Spleen (tissue), 11 donors: ENCODE results near the gene CHRNA4. TPM values are rescaled to one million over a fixed set of nuclear protein-coding genes. Genes with fewer than 3 reads are reported as not detected.

ENCODE experiments used
- DNase-seq: peaks from one replicate; pipeline ENCODE4 v3.0.0-alpha.2; 2020
- H3K27ac ChIP-seq, 8 donors: fragments of 200-600 bp; sonication (generic) in 7 of 8; 1 replicate in 4 of 8; 2 replicates in 4 of 8; pipeline versions ENCODE4 v1.5.0 to v1.8.0; 2016 to 2021; ENCODE audit warnings: inconsistent platforms in 4 of 8, mild to moderate bottlenecking in 4 of 8, moderate library complexity in 1 of 8
- H3K27me3 ChIP-seq, 7 donors: fragments of 200-600 bp; sonication (generic) in 6 of 7; replicated peaks in 1 of 7; 1 replicate in 4 of 7; 2 replicates in 3 of 7; pipeline versions ENCODE4 v1.5.0 to v1.8.0; 2016 to 2021; ENCODE audit warnings: inconsistent platforms in 3 of 7, mild to moderate bottlenecking in 1 of 7
- H3K36me3 ChIP-seq, 6 donors: fragments of 200-600 bp; sonication (generic) in 5 of 6; 1 replicate in 4 of 6; 2 replicates in 2 of 6; pipeline versions ENCODE4 v1.5.0 to v1.8.0; 2016 to 2021; ENCODE audit warnings: inconsistent platforms in 2 of 6
- H3K4me1 ChIP-seq, 6 donors: fragments of 200-600 bp; sonication (generic) in 5 of 6; 1 replicate in 3 of 6; 2 replicates in 3 of 6; pipeline versions ENCODE4 v1.5.0 to v1.8.0; 2016 to 2021; ENCODE audit warnings: inconsistent platforms in 3 of 6
- H3K4me3 ChIP-seq, 8 donors: fragments of 200-600 bp; sonication (generic) in 7 of 8; 1 replicate in 4 of 8; 2 replicates in 4 of 8; pipeline versions ENCODE4 v1.5.0 to v1.8.0; 2016 to 2021; ENCODE audit warnings: inconsistent platforms in 4 of 8, mild to moderate bottlenecking in 4 of 8, moderate library complexity in 2 of 8
- H3K9me3 ChIP-seq, 8 donors: fragments of 200-600 bp; sonication (generic) in 7 of 8; 1 replicate in 4 of 8; 2 replicates in 4 of 8; pipeline versions ENCODE4 v1.5.0 to v1.8.0; 2016 to 2021; ENCODE audit warnings: inconsistent platforms in 4 of 8
- POLR2A ChIP-seq, 3 donors: fragments of 450-650 bp; IDR thresholded peaks; one replicate each; pipeline ENCODE4 v1.5.1; 2017; ENCODE audit warnings: antibody characterized with exemption in 3 of 3, mild to moderate bottlenecking in 1 of 3
- POLR2AphosphoS5 ChIP-seq, 3 donors: sonication (generic); formaldehyde crosslinking; IDR thresholded peaks; one replicate each; pipeline ENCODE4 v1.5.1; 2017; ENCODE audit warnings: antibody characterized with exemption in 3 of 3
- WGBS, 5 donors: extraction: QIAGEN DNeasy Blood & Tissue Kit in 3 of 5; methylation state at CpG; one replicate each; pipeline versions ENCODE4 v1.1.5 to v1.1.7; 2013 to 2018; 5-methylcytosine and 5-hydroxymethylcytosine counted together
- intact Hi-C: fragments of 100-400 bp; cut with DNase I; formaldehyde crosslinking; loops from one replicate; pipeline ENCODE4 v1.15.0; 2023; ENCODE audit warnings: low total_unique reads
- polyA plus RNA-seq, 3 donors: library from polyadenylated mRNA; stranded (reverse); fragments of 200-250 nt; gene quantifications; one replicate each; pipeline ENCODE4 v1.2.1, GENCODE V29; 2013
- total RNA-seq, 7 donors: library from RNA; depleted of rRNA in 3 of 7; stranded (reverse); fragments of >200 nt in 3 of 7; fragmentation: NEBNext Ultra II Directional in 4 of 7; extraction: Animal tissue kit (Norgen Biotek cat#: 25700) in 4 of 7; gene quantifications; one replicate each; pipeline versions ENCODE4 v1.1.0 to v1.2.1, GENCODE V29; 2016 to 2021
- TF ChIP-seq, protein P1 (sequence below), 11 experiments: fragments of 200-600 bp in 7 of 11; fragments of 450-650 bp in 4 of 11; sonication (generic) in 4 of 11; IDR thresholded peaks in 8 of 11; conservative IDR thresholded peaks in 3 of 11; 1 replicate in 7 of 11; 2 replicates in 4 of 11; pipeline versions ENCODE4 v1.4.0 to v1.8.0; 2016 to 2021; ENCODE audit warnings: antibody characterized with exemption in 11 of 11, inconsistent platforms in 4 of 11, mild to moderate bottlenecking in 1 of 11
- donor health status: healthy with polysubstance abuse.
- donor health status: DM: no; HTN: no; CAD: no; lungs with moderate emphysema.
- donor health status: DM: no; HTN: no; CAD: no.
- donor health status: Bipolar disorder and iron deficiency.
- donor health status: healthy.
- donor health status: DM: no; HTN: no; CAD: no.
- donor health status: DM: yes; HTN: yes; CAD: no.

The CHRNA4 gene
- total and polyA plus RNA-seq, 10 donors: 0.15 to 13.8 (median 1.3) TPM; not detected in 1

DNA sequence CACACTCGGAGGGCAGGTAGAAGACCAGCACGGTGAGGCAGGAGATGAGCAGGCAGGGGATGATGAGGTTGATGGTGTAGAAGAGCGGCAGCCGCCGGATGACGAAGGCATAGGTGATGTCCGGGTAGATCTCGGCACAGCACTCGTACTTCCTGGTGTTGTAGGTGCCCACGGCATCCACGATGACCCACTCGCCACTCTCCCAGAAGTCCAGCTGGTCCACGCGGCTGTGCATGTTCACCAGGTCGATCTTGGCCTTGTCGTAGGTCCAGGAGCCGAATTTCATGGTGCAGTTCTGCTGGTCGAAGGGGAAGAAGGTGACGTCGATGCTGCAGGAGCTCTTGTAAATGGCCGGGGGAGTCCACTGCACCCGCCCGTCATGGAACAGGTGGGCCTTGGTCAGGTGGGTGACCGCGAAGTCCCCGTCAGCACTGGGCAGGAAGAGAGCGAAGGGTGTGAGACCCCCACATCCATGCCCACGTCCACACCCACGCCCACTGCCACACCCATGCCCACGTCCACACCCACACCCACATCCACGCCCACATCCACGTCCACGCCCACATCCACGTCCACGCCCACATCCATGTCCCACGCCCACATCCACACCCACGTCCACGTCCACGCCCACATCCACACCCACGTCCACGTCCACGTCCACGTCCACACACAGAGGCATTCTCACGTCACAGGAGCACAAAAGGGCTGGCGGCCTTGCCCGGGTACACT, 10.4 kb downstream of the CHRNA4 start:
- TF ChIP-seq, protein P1, sequence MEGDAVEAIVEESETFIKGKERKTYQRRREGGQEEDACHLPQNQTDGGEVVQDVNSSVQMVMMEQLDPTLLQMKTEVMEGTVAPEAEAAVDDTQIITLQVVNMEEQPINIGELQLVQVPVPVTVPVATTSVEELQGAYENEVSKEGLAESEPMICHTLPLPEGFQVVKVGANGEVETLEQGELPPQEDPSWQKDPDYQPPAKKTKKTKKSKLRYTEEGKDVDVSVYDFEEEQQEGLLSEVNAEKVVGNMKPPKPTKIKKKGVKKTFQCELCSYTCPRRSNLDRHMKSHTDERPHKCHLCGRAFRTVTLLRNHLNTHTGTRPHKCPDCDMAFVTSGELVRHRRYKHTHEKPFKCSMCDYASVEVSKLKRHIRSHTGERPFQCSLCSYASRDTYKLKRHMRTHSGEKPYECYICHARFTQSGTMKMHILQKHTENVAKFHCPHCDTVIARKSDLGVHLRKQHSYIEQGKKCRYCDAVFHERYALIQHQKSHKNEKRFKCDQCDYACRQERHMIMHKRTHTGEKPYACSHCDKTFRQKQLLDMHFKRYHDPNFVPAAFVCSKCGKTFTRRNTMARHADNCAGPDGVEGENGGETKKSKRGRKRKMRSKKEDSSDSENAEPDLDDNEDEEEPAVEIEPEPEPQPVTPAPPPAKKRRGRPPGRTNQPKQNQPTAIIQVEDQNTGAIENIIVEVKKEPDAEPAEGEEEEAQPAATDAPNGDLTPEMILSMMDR (IDR thresholded peaks at IDR 0.05 in 8 of 11, conservative IDR thresholded peaks at IDR 0.05 in 3 of 11): no peak
- no peak for TF ChIP-seq POLR2A (IDR thresholded peaks at IDR 0.05)
- TF ChIP-seq POLR2AphosphoS5 (IDR thresholded peaks at IDR 0.05): no peak
- Histone ChIP-seq H3K27me3 (peaks cover 0 to 37% (median 0%) of the 10 kb centered on the region in 7 donors), H3K4me3 (no peak overlapping the region), H3K36me3 (no peaks in the 10 kb centered on the region), H3K9me3 (peaks cover 0 to 4% (median 0%) of the 10 kb centered on the region in 8 donors), H3K27ac (no peak overlapping the region), H3K4me1 (peaks cover 0 to 19% (median 11%) of the 10 kb centered on the region in 6 donors)
- WGBS, 5 donors: 87 to 94% (median 89%) methylated on average over 42 to 46 of the region's 46 CpGs
- intact Hi-C loops: no loop called here
- DNase-seq: no peak

DNA sequence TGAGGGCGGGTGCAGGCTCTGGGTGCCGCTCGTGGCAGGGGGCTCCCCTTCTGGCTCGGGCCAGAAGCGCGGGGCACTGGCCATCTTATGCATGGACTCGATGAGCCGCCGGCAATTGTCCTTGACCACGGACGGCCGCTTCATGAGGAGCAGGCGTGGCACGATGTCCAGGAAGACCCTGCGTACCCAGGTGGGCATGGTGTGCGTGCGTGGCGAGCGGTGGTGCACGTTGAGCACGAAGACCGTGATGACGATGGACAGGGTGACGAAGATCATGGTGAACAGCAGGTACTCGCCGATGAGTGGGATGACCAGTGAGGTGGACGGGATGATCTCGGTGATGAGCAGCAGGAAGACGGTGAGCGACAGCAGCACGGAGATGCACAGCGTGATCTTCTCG, 11.0 kb downstream of the CHRNA4 start:
- Histone ChIP-seq H3K9me3 (peaks cover 0 to 4% (median 0%) of the 10 kb centered on the region in 8 donors), H3K27ac (no peak overlapping the region), H3K4me3 (no peak overlapping the region), H3K27me3 (peaks cover 0 to 37% (median 0%) of the 10 kb centered on the region in 7 donors), H3K36me3 (no peaks in the 10 kb centered on the region), H3K4me1 (peaks cover 4 to 25% (median 15%) of the 10 kb centered on the region in 6 donors)
- 92 to 95% (median 94%) methylated on average over 31 to 33 of the region's 33 CpGs for WGBS, 5 donors
- intact Hi-C loops: no loop called here
- TF ChIP-seq, protein P1 (IDR thresholded peaks at IDR 0.05 in 8 of 11, conservative IDR thresholded peaks at IDR 0.05 in 3 of 11): no peak
- no peak for TF ChIP-seq POLR2AphosphoS5 (IDR thresholded peaks at IDR 0.05)
- TF ChIP-seq POLR2A (IDR thresholded peaks at IDR 0.05): no peak
- DNase-seq: no peak

- no peak for DNase-seq
- 86 to 95% (median 92%) methylated on average over 14 to 29 of the region's 29 CpGs for WGBS, 5 donors
- peaks cover 0 to 4% (median 0%) of the 10 kb centered on the region in 8 donors for H3K9me3 ChIP-seq
- no peak overlapping the region for H3K4me3 ChIP-seq
- intact Hi-C loops: no loop called here
- TF ChIP-seq POLR2A (IDR thresholded peaks at IDR 0.05) (no peak), POLR2AphosphoS5 (IDR thresholded peaks at IDR 0.05) (no peak)
- TF ChIP-seq, protein P1 (IDR thresholded peaks at IDR 0.05 in 8 of 11, conservative IDR thresholded peaks at IDR 0.05 in 3 of 11): no peak
- no peak overlapping the region for H3K27ac ChIP-seq
- peaks cover 0 to 37% (median 0%) of the 10 kb centered on the region in 7 donors for H3K27me3 ChIP-seq
- H3K36me3 ChIP-seq: no peaks in the 10 kb centered on the region
- H3K4me1 ChIP-seq: peaks cover 11 to 32% (median 20%) of the 10 kb centered on the region in 6 donors
Observed at GRCh38 chr20:63349516-63349895, 11.6 kb downstream of the CHRNA4 start.

GRCh38 chr20:63348828-63349515, 12.2 kb downstream of the CHRNA4 start:
- H3K4me3 ChIP-seq: no peak overlapping the region
- H3K4me1 ChIP-seq: peaks cover 11 to 34% (median 22%) of the 10 kb centered on the region in 6 donors
- DNase-seq: no peak
- no peaks in the 10 kb centered on the region for H3K36me3 ChIP-seq
- TF ChIP-seq, protein P1 (IDR thresholded peaks at IDR 0.05 in 8 of 11, conservative IDR thresholded peaks at IDR 0.05 in 3 of 11): no peak
- TF ChIP-seq POLR2AphosphoS5 (IDR thresholded peaks at IDR 0.05): no peak
- TF ChIP-seq POLR2A (IDR thresholded peaks at IDR 0.05): no peak
- 85 to 91% (median 89%) methylated on average over 12 to 29 of the region's 29 CpGs for WGBS, 5 donors
- H3K27me3 ChIP-seq: peaks cover 0 to 38% (median 0%) of the 10 kb centered on the region in 7 donors
- no peak overlapping the region for H3K27ac ChIP-seq
- intact Hi-C loops: no loop called here
- H3K9me3 ChIP-seq: peaks cover 0 to 4% (median 0%) of the 10 kb centered on the region in 8 donors
